H9 (cell line): Measurements from ENCODE around the gene STARD7. TPM values are rescaled to one million over a fixed set of nuclear protein-coding genes. Genes with fewer than 3 reads are reported as not detected.

Experiments used
- DNase-seq: peaks from one replicate; pipeline ENCODE4 v3.0.0-alpha.2; 2017
- H2AFZ ChIP-seq: one replicate; pipeline ENCODE4 v1.6.1; 2013; ENCODE audit warnings: mild to moderate bottlenecking, low read length, control low read depth, moderate library complexity
- H2AK5ac ChIP-seq: 2 replicates; pipeline ENCODE4 v1.6.1; 2013; ENCODE audit warnings: low read length, control low read depth, mixed read lengths; ENCODE audit not compliant: insufficient read length
- H2BK120ac ChIP-seq: one replicate; pipeline ENCODE4 v1.6.1; 2013; ENCODE audit warnings: low read depth, mild to moderate bottlenecking, low read length, control low read depth, inconsistent platforms; ENCODE audit not compliant: poor library complexity, severe bottlenecking
- H2BK12ac ChIP-seq: 2 replicates; pipeline ENCODE4 v1.6.1; 2013; ENCODE audit warnings: low read length, control low read depth, mixed read lengths, low read depth; ENCODE audit not compliant: insufficient read length
- H2BK15ac ChIP-seq: 2 replicates; pipeline ENCODE4 v1.6.1; 2013; ENCODE audit warnings: low read depth, low read length, control low read depth
- H2BK20ac ChIP-seq: one replicate; pipeline ENCODE4 v1.6.1; 2013; ENCODE audit warnings: low read depth, mild to moderate bottlenecking, low read length, control low read depth, inconsistent platforms; ENCODE audit not compliant: poor library complexity, severe bottlenecking
- H2BK5ac ChIP-seq: 2 replicates; pipeline ENCODE4 v1.6.1; 2013; ENCODE audit warnings: low read length, control low read depth, mixed read lengths; ENCODE audit not compliant: insufficient read length
- H3K14ac ChIP-seq: 2 replicates; pipeline ENCODE4 v1.6.1; 2013; ENCODE audit warnings: low read length, control low read depth; ENCODE audit not compliant: insufficient read depth
- H3K18ac ChIP-seq: 2 replicates; pipeline ENCODE4 v1.6.1; 2013; ENCODE audit warnings: low read depth, mild to moderate bottlenecking, mixed read lengths, low read length, control low read depth; ENCODE audit not compliant: insufficient read length
- H3K23ac ChIP-seq: 2 replicates; pipeline ENCODE4 v1.6.1; 2013; ENCODE audit warnings: low read length, control low read depth, mixed read lengths, low read depth; ENCODE audit not compliant: insufficient read length
- H3K23me2 ChIP-seq: 2 replicates; pipeline ENCODE4 v1.6.1; 2013; ENCODE audit warnings: low read depth, mild to moderate bottlenecking, mixed read lengths, low read length, control low read depth; ENCODE audit not compliant: insufficient read length, poor library complexity, severe bottlenecking
- H3K27ac ChIP-seq: 2 replicates; pipeline ENCODE4 v1.5.1; 2013; ENCODE audit warnings: low read length, control low read depth, mixed read lengths, low read depth; ENCODE audit not compliant: insufficient read length
- H3K27me3 ChIP-seq: 2 replicates; pipeline ENCODE4 v1.6.1; 2013; ENCODE audit warnings: low read length, control low read depth, inconsistent platforms; ENCODE audit not compliant: insufficient read depth
- H3K4ac ChIP-seq: 2 replicates; pipeline ENCODE4 v1.6.1; 2013; ENCODE audit warnings: low read depth, mild to moderate bottlenecking, control low read depth, inconsistent platforms, low read length, moderate library complexity
- H3K4me1 ChIP-seq: 2 replicates; pipeline ENCODE4 v1.6.1; 2013; ENCODE audit warnings: low read length, control low read depth, inconsistent platforms; ENCODE audit not compliant: insufficient read depth
- H3K4me2 ChIP-seq: 2 replicates; pipeline ENCODE4 v1.6.1; 2013; ENCODE audit warnings: low read length, control low read depth, mixed read lengths; ENCODE audit not compliant: insufficient read length, insufficient read depth
- H3K56ac ChIP-seq: 2 replicates; pipeline ENCODE4 v1.6.1; 2013; ENCODE audit warnings: low read depth, mild to moderate bottlenecking, mixed read lengths, low read length, control low read depth; ENCODE audit not compliant: insufficient read length
- H3K79me1 ChIP-seq: 2 replicates; pipeline ENCODE4 v1.6.1; 2013; ENCODE audit warnings: low read depth, mild to moderate bottlenecking, moderate library complexity, low read length, control low read depth, inconsistent platforms; ENCODE audit not compliant: insufficient read depth, poor library complexity, severe bottlenecking
- H3K79me2 ChIP-seq: 2 replicates; pipeline ENCODE4 v1.6.1; 2013; ENCODE audit warnings: low read length, control low read depth, inconsistent platforms; ENCODE audit not compliant: insufficient read depth
- H3K9ac ChIP-seq: 2 replicates; pipeline ENCODE4 v1.6.1; 2013; ENCODE audit warnings: low read length, control low read depth, mixed read lengths; ENCODE audit not compliant: insufficient read length; ENCODE audit errors: extremely low read depth
- H3K9me3 ChIP-seq: one replicate; pipeline ENCODE4 v1.6.1; 2013; ENCODE audit warnings: low read depth, low read length, inconsistent platforms; ENCODE audit not compliant: control insufficient read depth
- H3T11ph ChIP-seq: one replicate; pipeline ENCODE4 v1.6.1; 2013; ENCODE audit warnings: mild to moderate bottlenecking, low read length, control low read depth, inconsistent platforms
- H4K20me1 ChIP-seq: one replicate; pipeline ENCODE4 v1.6.1; 2013; ENCODE audit not compliant: control insufficient read depth, insufficient read length, insufficient read depth
- H4K5ac ChIP-seq: 2 replicates; pipeline ENCODE4 v1.6.1; 2013; ENCODE audit warnings: low read depth, mild to moderate bottlenecking, mixed read lengths, low read length, control low read depth; ENCODE audit not compliant: insufficient read length
- H4K8ac ChIP-seq: replicated peaks from 2 replicates; pipeline ENCODE4 v1.6.1; 2013; ENCODE audit warnings: low read length, control low read depth, mixed read lengths, low read depth; ENCODE audit not compliant: insufficient read length
- H4K91ac ChIP-seq: 2 replicates; pipeline ENCODE4 v1.6.1; 2013; ENCODE audit warnings: low read depth, mild to moderate bottlenecking, moderate library complexity, mixed read lengths, low read length, control low read depth; ENCODE audit not compliant: insufficient read length
- H3K27ac Mint-ChIP-seq, 3 experiments: 2 replicates in 2 of 3; 3 replicates in 1 of 3; pipeline ENCODE4 v1.8.0; 2020 to 2021; ENCODE audit warnings: mixed read lengths in 3 of 3, mild to moderate bottlenecking in 1 of 3, moderate library complexity in 1 of 3
- H3K27me3 Mint-ChIP-seq: 2 replicates; pipeline ENCODE4 v1.8.0; 2021; ENCODE audit warnings: low read depth, mild to moderate bottlenecking, moderate library complexity, mixed read lengths
- H3K36me3 Mint-ChIP-seq, 3 experiments: 2 replicates in 2 of 3; 3 replicates in 1 of 3; pipeline ENCODE4 v1.8.0; 2020 to 2021; ENCODE audit warnings: low read depth in 3 of 3, mixed read lengths in 3 of 3; ENCODE audit not compliant: insufficient read depth in 1 of 3
- H3K4me1 Mint-ChIP-seq, 2 experiments: 2 replicates each; pipeline ENCODE4 v1.8.0; 2020; ENCODE audit warnings: mixed read lengths in 2 of 2
- H3K4me3 Mint-ChIP-seq, 2 experiments: 2 replicates in 1 of 2; 3 replicates in 1 of 2; pipeline ENCODE4 v1.8.0; 2020 to 2021; ENCODE audit warnings: mild to moderate bottlenecking in 2 of 2, mixed read lengths in 2 of 2, moderate library complexity in 1 of 2
- H3K9me3 Mint-ChIP-seq, 2 experiments: 2 replicates in 1 of 2; 3 replicates in 1 of 2; pipeline ENCODE4 v1.8.0; 2020; ENCODE audit warnings: mild to moderate bottlenecking in 2 of 2, mixed read lengths in 2 of 2, moderate library complexity in 1 of 2
- WGBS: extraction: QIAGEN DNeasy Blood & Tissue Kit; methylation state at CpG from one replicate; pipeline ENCODE4 v1.1.7; 2013; ENCODE audit warnings: missing lambda C conversion rate, low lambda C conversion rate, mixed read lengths; ENCODE audit not compliant: insufficient read length; ENCODE audit errors: extremely low coverage; 5-methylcytosine and 5-hydroxymethylcytosine counted together
- total RNA-seq: library from RNA; stranded (reverse); gene quantifications from 2 replicates; pipeline ENCODE4 v1.2.1, GENCODE V29; 2021
- TF ChIP-seq, protein P1 (sequence below): fragments of 200-600 bp; sonication (generic); conservative IDR thresholded peaks from 3 replicates; pipeline ENCODE4 v1.8.0; 2021; ENCODE audit warnings: antibody characterized with exemption, mild to moderate bottlenecking

Gene STARD7
- total RNA-seq, 1 experiment from 2014 or later = 212 TPM

DNA sequence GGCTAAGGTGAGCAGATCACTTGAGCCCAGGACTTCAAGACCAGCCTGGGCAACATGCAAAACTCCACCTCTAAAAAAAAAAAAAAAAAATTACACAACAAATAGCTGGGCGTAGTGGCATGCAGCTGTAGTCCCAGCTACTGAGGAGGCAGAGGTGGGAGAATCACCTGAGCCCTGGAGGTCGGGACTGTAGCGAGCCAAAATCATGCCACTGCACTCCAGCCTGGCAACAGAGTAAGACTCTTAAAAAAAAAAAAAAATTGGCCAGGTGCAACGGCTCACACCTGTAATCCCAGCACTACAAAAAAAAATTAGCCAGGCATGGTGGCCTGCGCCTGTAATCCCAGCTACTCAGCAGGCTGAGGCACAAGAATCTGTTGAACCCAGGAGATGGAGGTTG, 7.3 kb downstream of the STARD7 start:
- no peaks in the 10 kb centered on the region for H3K9me3 Mint-ChIP-seq

More for the DNA sequence above, 7.3 kb downstream of the STARD7 start:
- Mint-ChIP-seq H3K4me3 (no peak overlapping the region), H3K27ac (no peak overlapping the region), H3K36me3 (peaks cover 5 to 9% (median 6%) of the 10 kb centered on the region in 3 experiments), H3K27me3 (no peaks in the 10 kb centered on the region), H3K4me1 (peaks cover 49 to 53% of the 10 kb centered on the region in 2 experiments)
- WGBS = no CpG with 5 or more reads among the region's 5 CpGs
- Histone ChIP-seq H3K18ac (no peak overlapping the region), H3K9ac (no peak overlapping the region), H4K8ac (no peak overlapping the region), H3K4me1 (peaks cover 3% of the 10 kb centered on the region; the same call in 1 of the 2 replicates), H3K23ac (no peak overlapping the region), H4K20me1 (no peaks in the 10 kb centered on the region), H3K4me2 (no peak overlapping the region), H4K91ac (no peak overlapping the region), H2BK5ac (no peak overlapping the region), H2BK20ac (no peak overlapping the region), H2BK12ac (no peak overlapping the region), H3K9me3 (no peaks in the 10 kb centered on the region), H3K79me2 (peaks cover 59% of the 10 kb centered on the region), H4K5ac (no peak overlapping the region), H2BK15ac (no peak overlapping the region), H2BK120ac (no peak overlapping the region), H3K56ac (no peak overlapping the region), H3T11ph (no peak overlapping the region), H2AFZ (no peak overlapping the region), H3K79me1 (peaks cover 6% of the 10 kb centered on the region), H3K14ac (no peak overlapping the region), H3K27me3 (no peaks in the 10 kb centered on the region), H3K27ac (no peak overlapping the region), H2AK5ac (no peak overlapping the region), H3K4ac (no peak overlapping the region), H3K23me2 (no peaks in the 10 kb centered on the region)
- TF ChIP-seq, protein P1, sequence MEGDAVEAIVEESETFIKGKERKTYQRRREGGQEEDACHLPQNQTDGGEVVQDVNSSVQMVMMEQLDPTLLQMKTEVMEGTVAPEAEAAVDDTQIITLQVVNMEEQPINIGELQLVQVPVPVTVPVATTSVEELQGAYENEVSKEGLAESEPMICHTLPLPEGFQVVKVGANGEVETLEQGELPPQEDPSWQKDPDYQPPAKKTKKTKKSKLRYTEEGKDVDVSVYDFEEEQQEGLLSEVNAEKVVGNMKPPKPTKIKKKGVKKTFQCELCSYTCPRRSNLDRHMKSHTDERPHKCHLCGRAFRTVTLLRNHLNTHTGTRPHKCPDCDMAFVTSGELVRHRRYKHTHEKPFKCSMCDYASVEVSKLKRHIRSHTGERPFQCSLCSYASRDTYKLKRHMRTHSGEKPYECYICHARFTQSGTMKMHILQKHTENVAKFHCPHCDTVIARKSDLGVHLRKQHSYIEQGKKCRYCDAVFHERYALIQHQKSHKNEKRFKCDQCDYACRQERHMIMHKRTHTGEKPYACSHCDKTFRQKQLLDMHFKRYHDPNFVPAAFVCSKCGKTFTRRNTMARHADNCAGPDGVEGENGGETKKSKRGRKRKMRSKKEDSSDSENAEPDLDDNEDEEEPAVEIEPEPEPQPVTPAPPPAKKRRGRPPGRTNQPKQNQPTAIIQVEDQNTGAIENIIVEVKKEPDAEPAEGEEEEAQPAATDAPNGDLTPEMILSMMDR = no peak
- no peak for DNase-seq
